GM18870 (cell line): Measurements from ENCODE around the gene CALML6.
A peak's percentile ranks its signal among the peaks of the same experiment; 100 is the strongest.

ENCODE experiments used
- ATAC-seq: cut with Tn5 transposase; IDR thresholded peaks from one replicate; pipeline ENCODE4 v1.9.1; 2021; ENCODE audit warnings: moderate library complexity; ENCODE audit not compliant: unreplicated experiment

The CALML6 gene

DNA sequence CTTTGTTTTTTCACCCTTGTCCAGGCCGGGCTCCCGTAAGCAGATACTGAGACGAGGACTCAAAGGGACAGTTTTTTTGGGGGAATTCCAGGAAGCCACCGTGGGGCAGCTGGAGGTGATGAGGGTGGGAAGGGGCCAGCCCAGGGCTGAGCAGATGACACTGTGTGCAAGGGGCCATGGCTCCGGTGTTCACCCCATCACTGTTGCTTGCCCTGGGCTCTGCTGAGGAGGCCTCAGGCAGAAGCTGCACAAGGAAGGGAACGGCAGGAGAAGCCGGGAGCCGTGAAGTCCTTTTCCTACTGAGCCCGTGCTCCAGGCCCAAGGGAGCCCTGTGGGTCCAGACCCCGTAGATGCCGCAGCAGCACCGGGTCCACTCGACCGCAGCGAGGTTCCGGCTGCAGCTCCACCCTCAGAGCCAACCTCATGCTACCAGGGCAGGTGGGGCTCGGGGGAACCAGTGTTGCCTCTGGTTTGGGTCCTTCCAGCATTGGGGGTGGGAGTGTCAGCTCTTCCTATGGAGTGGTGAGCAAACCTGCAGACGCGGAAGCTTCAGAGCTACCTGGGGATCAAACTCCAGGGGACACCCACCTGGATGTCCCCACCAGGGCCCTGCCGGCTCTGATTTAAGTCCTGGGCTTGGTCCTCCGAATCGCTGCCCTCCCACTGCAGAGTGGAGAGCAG lies 4.3 kb upstream of the CALML6 start:
- ATAC-seq = no peak

DNA sequence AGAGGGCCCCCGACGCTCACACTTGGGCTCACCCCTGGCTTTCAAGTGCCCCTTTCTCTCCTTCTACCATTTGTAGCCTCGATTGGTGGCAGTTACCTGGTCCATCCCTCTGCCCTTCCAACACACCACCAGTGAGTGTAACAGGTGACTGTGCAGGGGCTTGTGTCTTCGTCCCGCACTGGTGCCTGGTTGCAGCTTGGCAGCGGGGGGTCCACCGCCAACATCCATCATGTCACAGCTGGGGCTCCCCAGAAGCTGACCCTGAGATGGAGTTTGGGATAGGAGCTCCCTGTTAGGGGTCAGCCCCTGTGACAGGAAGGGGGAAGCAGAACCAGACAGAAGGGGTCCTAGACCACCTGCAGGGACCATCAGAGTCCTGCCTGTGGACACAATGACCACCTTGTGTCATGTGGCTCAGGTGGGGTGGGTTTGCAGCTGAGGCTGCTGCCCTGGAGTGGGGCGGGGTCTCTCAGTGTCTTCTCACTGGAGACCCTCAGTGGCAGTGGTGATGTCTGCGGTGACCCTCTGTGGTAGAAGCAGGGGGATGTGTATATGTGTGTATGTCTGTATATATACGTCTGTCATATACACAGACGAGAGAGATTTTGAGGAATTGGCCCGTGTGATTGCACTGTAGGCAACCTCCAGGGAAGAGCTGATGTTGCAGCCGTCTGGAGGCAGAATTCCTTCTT lies 3.6 kb upstream of the CALML6 start:
- ATAC-seq = no peak

DNA sequence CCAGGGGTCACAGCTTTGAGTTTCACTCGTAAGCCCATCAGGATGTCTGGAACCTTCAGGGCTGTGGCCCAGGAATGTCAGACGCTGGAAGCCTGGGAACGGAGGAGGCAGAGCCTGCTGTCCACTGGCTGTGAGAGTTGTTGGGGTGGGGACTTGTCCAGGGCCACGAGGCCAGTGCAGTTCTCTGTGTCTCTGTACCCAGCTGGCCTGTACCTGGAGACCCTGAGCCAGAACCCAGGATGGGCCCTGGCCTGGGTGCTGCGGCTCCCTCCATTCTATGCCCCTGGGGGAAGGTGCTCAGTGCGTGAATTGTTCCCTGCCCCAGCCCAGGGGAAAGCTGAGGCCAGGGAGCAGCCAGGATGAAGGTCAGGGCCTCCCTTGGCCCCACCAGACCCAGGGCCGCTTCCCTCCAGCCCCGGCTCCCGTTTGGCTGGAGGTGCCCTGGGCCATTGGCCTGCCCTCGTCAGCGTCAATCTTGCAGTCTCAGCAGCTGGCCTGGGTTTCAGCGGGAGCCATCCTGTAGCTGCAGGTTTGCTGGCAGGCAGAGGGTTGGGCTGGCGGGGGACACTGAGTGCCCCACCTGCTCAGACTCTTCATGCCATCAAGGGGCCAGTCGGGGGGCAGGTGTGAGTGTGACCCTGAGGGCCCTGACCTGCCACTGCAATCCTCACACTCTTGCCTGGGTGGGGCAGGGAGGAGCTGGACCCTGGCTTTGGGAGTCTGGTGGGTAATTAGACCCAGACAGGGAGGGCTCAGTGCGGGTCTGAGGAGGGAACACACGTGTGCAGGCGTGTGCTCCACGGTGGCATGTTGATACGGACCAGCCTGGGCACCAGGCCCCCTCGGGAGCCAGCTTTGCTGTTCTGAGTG lies 724 bp upstream of the CALML6 start:
- ATAC-seq = no peak

DNA sequence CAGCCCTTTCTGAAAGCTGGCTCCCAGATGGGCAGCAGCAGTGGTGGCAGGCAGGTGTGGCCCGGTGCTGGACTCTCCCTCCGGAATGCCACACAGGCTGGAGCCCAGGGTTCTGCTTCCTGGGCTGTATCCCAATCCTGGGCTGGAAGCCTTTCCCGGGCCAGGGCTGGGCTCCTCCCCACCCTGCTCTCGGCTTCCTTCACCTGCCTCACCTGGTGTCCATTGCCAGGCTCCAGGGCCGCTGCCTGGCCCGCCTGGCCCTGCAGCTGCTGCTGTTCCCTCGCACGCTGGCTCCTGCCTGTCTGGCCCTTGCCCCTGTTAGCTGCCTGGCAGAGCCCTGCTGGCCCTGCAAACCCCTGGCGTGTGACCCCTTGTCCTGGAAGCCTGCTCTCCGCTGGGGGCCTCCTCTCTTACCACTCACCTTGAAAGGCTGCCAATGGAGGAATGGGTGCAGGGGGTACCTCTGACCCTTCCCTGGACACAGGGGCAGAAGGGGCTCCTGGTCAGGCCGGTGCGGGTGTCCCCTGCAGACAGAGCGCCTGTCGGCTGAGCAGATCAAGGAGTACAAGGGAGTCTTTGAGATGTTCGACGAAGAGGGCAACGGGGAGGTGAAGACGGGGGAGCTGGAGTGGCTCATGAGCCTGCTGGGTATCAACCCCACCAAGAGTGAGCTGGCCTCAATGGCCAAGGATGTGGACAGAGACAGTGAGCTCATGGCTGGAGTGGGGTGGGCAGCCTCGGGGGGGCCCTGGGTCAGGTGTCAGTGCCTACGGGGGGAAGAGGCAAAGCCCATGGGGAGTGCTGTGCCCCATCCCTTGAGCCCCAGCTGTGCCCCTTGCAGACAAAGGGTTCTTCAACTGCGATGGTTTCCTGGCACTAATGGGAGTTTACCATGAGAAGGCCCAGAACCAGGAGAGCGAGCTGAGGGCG lies 1.1 kb downstream of the CALML6 start:
- no peak for ATAC-seq

DNA sequence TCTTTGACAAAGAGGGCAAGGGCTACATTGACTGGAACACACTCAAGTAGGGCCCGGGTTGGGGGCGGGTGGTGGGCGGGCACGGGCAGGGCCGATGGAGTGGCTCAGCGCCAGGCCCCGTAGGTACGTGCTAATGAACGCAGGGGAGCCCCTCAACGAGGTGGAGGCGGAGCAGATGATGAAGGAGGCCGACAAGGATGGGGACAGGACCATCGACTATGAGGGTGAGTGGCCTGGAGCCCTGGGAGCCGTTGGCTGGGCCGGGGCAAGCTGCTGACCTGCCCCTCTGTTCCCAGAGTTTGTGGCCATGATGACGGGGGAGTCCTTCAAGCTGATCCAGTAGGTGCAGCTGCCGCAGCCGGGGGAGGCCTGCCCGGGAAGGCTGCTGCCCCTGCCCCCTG lies 1.8 kb downstream of the CALML6 start:
- no peak for ATAC-seq

DNA sequence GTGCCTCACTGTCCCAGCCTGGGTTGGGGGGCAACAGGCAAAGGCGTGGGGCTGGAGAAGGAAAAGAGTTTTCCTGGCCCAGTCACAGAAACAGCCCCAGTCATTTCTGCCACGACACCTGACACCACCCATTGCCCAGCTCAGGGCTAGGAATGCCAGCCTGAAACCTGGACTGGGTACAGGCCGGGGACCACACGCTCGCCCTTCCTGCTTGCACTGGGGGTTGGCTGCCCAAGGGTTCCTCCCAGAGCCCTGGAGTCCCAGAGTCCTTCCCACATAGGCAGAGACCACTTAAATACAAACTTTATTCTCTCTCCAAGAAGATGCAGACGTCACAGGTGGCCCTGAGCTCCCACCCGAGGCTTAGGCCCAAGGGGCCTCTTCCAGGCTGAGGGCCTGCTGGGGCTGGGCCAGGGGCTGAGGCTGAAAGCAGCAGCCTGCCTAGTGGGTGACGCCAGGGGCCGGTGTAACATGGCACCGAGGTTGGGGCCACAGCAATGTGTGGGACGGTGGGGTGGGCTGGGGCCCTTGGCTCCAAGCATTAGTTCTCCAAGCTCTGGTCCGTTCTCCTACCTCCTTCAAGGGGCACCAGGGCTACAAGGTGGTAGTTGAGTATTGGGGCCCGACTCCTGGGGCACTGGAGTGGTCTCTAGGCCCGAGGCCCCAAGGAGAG lies 2.4 kb downstream of the CALML6 start:
- no peak for ATAC-seq

DNA sequence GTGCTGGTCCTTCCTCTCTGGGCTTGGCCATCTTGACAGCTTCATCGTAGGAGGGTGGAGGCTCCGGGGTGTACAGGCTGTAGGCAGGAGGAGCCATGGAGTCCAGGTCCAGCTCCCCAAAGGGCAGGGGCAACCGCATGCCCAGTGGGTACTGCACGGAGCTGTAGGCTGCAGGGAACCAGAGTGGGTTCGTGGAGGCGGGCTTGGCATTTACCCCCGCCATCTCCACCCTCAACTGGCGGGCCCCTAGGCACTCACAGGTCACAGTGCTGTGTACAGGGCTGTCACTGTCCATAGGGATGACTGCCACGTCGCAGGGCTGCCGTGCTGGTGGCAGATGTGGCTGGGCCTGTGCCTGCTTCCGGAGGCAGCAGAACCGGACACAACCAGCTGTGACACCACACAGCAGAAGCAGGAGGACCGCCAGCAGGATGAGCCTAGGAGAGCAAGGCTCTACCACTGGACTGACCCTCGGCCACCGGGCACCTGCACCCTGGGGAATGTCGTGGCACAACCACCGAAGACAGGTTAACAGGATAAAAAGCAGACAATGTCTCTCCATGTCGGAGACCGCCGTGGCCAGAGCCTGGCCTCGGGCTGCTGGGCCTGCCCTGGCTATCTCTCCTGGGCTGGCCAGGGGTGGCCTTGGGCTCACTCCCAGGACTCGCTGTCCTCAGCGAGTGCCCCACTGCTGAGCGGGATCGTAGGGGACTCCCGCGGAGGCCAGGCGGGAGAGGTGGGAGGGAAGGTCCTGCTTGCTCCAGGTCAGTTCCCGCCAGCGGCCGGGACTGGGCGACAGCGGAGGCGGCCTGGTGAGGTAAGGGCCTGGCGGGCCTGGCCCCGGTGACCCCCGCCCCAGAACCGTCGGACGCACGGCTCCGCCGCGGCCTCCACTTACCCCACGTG lies 3.2 kb downstream of the CALML6 start:
- no peak for ATAC-seq

DNA sequence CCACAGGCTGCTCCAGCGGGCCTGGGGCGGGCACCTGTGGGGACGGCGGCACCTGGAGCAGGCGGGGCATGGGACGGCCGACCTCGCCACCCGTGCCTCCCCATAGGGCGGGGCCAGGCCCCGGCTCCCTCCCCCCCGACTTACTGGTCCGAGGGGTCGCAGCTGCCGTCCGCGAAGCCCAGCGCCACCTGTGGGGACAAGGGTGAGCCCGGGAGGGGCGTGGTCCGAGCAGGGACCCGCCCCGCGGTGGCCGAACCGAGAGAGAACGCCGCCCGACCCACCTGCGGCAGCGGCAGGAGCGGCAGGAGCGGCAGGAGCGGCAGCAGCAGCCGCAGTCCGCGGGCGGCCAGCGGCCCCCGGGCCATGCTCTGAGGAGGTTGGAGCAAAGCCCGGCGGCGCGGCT lies 3.8 kb downstream of the CALML6 start, which contains the start of gene TMEM52:
Gene TMEM52, minus strand, starts transcription at position 379 of the 403 bp plus-strand sequence. Its CDS starts 14 bp downstream, at position 365.
- ATAC-seq = peak; percentile 16

DNA sequence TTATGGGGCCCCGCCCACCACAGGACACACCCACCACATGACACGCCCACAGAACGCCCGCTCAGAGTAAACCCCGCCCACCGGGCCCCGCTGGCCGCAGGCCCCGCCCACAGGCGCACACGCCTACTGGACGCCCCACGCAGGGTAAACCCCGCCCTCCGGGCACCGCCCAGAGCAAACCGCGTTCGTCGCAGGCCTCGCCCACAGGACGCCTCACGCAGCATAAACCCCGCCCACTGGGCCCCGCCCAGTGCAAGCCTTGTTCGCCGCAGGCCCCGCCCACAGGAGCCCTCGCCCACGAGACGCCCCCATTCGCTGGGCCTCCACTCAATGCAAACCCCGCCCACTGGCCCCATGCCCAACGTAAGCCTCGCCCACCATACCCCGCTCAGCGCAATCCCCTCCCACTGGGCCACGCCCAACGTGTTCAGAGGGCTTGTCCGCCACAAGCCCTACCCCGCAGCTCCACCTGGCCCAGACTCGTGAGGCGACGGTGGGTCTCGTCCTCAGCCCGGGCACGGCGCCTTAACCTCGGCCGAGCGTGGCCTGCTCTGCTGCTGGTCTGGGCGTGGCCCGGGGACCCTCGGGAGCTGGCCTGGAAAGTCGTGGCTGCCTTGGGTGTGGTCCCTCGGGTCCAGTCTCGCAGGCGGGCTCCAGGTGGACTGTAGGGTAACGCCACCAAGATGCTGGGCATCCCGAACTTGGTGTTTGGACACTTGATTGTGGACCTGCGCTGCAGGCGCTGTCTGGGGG lies 4.4 kb downstream of the CALML6 start:
- peak; percentile 75 for ATAC-seq

DNA sequence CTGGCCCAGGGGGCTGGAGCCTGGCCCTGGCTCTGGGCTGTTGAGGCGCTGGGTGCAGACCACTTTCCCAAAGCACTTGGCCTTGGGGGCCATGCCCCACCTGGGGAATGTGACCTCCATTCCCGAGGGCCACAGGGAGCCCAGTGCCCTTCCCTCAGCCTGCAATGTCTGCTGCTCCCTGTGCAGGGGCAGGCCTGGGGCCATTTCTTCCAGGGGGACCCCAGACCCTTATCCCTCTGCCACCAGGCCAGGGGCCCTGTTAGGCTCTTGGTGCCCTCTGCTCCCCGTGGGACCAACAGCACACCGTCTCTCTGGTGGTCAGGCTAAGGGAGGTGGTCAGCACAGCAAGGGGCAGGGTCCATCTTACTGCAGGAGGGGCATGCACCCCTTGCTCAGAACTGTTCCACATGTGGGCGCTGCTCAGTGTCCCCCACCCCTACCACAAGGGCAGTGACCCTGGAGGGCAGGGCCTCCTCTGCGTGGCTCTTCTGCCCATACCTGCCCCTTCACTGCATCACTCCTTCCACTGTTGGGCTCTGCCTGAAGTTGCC lies 5.1 kb downstream of the CALML6 start:
- ATAC-seq = no peak

DNA sequence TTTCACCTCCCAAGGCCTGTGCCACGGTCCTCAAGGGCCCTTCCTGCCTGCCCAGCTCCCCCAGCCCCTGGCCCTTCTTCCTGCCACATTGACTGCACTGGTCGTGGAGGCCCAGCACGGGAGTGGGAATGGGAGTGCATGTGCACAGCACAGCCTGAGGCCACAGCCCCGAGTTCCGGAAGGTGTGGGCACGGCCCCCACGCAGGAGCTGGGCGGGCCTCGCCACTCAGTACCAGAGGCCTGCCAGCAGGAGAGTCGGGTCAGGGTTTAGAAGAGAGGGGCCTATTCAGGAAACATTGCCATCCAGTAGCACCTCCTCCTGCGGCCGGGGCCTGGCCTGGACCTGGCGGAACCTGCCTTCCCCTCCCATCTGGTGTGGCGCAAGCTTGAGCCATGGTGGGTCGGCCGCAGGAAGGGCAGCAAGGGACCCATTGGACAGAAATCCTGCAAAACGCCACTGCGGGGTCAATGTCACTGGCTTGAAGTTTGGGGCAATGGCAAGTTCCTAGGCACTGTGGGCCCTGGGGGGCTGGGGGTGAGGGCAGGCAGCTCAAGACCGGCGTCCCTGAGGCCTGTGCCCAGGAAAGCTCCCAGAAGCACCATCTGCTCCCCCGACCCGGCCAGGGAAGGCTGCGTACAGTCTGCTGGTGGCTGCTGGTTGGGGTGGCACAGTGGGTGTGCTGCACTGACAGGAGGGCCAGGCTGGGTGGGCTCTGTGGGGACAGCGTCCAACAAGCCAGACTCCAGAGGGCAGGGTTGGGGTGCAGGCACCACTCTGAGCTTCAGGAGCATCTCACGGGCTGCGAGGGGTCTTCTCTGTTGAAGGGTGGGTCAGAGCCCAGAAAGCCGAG lies 5.8 kb downstream of the CALML6 start:
- ATAC-seq = no peak

DNA sequence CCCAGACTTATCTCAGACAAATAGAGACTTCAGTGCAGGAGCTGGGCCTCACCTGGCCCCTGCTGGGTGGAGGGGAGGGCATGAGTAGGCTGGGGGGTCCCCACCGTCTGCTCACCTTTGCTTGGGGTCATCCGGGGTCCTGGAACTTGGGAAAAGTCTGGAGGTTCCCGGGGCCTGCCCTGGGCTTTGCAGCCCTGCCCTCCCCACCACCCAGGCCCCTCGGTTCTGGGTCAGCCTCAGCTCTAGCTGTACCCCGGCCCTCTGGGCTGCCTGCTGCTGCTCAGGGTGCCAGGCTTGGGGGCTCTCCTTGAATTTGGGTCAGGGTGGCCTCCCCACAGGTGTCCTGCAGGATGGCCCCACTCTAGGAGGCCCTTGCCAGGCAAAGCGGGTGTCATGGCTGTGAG lies 6.4 kb downstream of the CALML6 start:
- ATAC-seq = no peak

DNA sequence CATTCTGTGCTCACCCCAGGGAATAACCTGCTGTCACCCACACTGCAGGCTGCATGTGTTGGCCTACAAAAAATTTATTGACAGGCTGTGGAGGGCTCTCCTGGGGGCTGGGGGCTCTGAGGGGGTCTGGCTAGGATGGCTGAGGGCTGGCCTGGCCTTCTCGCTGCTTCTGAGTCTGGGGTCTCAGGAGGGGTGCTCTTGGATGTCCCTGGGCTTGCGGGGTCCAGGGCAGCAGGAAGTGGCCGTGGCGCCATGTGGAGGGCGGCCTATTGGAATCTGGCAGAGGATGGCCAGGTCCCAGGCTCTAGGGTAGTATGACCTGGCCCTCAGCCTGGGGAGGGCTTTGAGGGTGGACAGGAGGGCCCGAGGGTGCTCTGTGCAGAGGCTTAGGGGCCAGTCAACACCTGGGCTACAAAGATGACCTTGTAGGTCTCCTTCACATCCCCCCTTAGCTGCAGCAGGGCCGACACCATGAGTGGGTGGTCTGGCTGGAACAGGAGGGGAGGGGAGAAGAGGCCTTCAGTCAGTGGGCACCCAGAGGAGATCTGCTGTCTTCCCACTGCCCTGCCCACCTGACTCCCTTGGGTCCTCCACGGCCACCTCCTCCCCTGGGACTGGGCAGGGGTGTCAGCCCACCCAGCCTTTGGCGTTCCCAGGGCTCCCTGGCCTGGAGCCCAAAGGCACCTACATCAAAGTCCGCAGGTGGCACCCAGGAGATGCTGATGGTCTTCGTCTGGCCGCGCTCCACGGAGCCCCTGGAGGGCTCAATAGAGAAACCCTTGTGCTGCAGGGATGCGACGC lies 7.0 kb downstream of the CALML6 start:
- no peak for ATAC-seq

DNA sequence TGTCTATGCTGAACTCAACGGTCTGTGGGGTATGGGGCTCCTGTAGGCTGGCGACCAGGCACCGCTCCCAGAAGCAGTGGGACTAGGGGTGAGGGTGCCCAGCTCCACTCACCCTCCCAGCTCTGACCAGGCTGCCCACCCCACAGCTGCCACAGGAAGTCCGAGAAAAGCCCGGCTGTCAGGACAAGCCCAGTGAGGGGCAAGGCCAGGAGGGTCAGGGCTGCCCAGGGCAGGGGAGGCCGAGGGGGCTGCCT lies 7.6 kb downstream of the CALML6 start:
- ATAC-seq = no peak

DNA sequence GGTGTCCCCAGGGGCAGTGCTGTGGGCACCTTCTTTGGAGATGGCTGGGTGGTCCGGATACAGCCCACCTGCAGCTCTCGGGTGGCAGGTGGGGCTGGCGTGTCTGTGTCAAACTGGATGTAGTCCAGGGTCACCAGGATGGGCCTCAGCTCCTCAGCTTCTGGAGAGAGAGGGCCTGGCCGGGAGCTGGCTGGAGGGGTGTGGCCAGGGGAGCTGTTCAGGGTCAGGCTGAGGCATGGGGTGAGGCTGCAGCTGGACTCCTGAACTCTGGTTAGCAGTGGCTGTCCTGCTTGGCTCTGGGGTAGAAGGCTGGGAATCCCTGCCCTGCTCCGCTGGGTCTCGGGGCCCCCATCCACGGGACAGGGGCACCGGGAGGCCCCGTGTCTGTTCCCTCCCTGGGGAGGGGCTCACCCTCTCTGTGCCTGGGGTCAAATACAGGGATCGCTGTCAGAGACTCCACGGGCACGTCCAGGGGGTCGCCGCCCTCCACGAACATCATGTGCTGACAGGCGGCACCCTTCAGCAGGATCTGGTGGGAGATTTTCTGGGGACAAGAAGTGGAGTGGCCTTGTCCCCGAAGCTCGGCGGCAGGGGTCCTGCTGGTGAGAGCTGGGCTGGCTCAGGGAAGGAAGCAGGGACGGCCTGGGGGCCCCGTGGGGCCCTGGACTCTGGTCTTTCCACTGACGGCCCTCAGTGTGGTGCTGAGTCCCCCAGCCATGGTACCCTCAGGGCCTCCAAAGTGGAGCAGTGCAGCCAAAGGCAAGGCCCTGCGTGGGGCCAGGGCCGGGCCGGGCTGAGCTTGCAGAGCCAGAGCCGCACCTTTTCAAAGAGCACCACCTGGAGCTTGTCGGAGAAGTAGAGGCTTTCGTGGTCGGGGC lies 8.1 kb downstream of the CALML6 start:
- no peak for ATAC-seq

DNA sequence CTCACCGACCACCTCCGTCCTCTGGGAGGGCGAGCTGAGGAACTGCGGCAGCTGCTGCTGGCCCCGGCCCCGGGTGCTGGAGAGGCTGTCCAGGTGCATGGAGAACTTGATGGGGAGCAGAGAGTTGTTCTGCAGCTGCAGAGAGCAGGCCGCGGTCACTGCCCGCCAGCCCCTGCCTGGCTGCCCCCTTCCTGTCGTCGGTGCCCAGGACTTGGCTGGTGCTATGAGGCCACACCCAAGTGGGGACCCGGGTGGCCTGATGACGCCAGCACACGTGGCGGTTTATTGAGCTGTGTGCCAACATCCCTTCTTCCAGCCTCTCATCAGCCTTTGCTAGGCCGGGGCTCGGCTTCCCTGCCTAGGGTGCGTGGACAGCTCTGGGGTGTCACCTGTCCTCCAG lies 9.3 kb downstream of the CALML6 start:
- ATAC-seq = no peak
